HG03457 (cell line): ENCODE data around the gene TRIM2.

ENCODE experiments used
- ATAC-seq: cut with Tn5 transposase; IDR thresholded peaks from one replicate; pipeline ENCODE4 v1.9.1; 2021; ENCODE audit warnings: moderate number of reproducible peaks; ENCODE audit not compliant: unreplicated experiment

The TRIM2 gene

DNA sequence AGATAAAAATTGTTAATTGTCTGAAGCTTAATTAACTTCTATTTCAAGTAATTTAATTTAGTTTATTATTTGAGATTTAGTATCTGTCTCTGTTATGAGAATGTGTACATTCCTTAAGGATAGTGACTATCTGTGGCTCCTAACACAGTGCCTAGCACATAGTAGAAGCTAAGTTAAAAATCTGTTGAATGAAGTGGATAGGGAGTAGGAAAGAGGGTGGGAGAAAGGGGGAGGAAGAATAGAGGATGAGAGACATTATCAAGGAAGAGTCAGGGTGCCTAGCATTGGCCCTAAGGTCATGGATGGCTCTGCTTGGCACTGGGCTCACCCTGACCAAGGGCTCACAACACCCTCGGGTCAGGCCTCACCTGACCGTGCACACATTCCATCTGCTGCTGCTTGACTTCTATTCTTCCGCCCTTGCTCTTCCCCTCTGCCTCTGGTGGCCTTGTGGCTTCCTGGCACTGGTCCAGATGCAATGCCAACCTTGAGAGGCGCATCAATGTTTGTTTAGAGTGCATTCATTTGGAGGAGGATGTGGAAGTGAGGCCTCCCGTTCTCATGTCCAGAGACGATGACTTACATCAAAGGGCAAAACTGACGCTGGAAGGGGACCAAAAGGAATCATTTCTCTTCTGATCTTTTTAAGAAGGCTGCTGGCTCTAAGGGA is 42.3 kb downstream of the TRIM2 start:
- ATAC-seq = no peak

DNA sequence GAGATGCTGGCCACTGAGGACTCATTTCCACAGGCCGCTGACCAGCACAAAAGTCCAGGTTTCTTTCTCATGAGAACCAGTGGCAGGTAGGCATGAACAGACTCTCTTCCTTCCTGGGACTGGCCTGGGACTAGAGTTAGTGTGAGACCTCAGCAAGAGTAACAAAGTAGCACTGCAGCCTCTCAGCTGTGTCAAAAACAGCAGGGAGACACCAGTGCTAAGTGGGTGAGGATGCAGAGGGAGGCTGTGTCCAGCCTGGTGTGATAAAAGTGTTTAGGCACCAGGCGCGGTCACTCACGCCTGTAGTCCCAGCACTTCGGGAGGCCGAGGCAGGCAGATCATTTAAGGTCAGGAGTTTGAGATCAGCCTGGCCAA is 42.9 kb downstream of the TRIM2 start:
- no peak for ATAC-seq

GRCh38 chr4:153248641-153249198 is 44.5 kb downstream of the TRIM2 start:
- no peak for ATAC-seq

DNA sequence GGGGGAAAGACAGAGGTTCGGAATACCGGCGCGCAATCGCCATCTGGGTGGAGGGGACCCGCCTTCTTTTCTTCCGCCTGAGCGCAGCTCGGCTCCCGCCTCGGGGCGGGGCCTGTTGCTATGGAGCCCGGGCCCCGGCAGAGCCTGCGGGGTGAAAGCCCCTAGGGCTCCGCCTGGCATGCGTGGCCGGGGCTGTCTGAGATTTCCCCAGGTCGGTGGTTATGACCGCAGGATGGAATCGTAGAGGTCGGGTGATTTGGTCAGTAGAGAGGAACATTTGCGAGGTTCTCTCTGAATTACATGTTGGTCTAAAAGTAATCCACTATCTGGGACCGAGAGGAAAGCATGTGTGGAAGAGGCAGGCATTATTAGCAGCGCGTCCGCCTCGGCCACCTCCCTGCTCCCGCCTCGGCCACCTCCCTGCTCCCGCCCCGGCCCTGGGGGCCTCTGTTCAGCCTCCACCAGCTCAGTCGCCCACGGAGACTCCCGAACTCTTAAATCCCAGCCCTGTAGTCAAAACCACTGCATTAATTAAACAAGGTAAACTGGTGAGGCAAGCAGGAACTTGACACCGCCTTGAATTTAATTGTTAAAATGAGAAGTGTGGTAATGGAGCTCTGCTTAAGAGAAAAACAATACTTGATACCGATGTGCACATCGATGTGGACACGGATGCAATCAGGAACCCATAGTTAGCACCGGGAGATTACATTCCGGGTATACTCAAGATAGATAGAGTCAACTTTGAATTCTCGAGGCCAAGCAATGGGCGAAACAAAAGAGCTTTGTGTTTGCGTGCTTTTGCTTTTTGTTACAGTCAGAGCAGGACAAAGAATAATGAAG is 45.2 kb downstream of the TRIM2 start:
- peak; percentile 98 for ATAC-seq

- no peak for ATAC-seq
These were observed 47.9 kb downstream of the TRIM2 start for GRCh38 chr4:153252122-153252521.

GRCh38 chr4:153255233-153255632 is 51.0 kb downstream of the TRIM2 start:
- ATAC-seq = no peak

DNA sequence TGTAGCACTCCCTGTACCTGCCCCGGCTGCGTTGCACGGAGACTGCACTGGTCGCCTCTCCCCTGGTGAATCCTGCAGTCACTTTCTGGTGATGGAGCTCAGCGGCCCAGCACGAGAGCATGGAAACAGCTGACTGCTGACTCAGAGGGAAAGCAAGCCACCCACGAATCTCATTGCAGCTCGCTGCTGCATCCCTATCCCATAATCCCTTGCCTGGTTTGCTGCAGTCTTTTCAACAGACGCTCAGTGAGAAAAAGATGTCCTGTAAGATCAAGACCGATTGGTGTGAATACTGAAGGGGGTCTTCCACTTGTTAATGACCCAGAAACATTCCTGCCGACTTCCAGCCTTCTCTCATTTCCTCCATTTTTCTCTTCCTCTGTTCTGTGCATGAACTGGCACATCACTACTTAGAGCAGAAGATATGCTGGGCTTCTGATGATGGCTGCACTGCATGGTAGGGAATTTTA is 52.9 kb downstream of the TRIM2 start:
- ATAC-seq = no peak

DNA sequence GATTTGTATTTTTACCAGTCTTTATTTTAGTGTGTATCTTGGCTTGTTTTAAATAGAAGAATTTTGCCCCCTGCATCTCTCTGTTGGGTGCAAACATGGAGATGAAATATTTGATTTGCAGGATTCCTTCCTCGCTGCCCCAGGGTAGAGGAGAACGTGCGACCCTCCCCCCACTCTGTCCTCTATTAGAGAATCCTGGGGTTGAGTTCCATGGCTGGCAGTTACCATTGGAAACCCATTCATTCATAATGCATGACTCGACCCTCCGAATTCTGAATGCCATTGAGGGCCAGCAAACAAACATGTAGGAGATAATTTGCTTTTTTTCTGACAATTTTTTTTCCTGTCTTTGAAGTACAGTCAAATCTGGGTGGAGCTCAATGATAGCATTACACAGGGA is 53.7 kb downstream of the TRIM2 start:
- ATAC-seq = no peak

GRCh38 chr4:153258750-153259149 is 54.5 kb downstream of the TRIM2 start:
- no peak for ATAC-seq

DNA sequence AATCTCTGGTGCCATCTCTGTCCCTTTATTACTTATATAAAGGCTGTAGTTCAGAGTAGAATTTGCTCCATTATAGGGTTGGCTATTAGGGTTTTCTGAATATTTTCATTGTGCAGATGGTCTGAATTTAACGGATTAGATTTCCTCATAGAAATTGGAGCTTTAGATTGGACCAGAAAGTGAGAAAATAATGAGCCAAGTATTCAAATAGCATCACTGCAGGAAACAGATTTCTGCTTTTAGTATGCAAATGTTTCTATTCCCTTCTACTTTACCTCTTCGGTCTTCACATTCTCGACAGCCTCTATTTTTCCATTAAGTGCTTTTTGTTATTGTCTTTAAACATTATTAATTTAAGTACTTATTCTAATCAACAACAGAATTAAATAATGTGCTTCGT is 55.4 kb downstream of the TRIM2 start:
- no peak for ATAC-seq

DNA sequence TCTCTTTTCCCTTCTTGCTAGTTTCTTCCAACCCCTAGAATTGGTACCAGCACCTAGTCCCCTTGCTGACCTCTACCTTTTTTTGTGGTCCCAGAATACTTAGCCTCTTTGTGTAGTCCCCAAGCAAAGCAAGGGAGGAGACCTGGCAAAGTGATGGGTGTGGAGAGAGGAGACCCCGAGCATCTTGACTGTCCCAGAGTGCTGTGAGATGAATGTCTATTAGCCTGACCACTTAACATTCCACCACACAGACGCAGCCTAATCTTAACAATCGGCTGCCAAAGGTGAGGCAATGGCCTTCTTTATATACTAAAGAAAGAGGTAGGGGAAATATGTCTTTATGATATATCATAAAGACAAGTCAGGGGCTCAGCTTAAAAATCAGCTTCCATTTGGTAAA is 55.9 kb downstream of the TRIM2 start:
- ATAC-seq = no peak

GRCh38 chr4:153260553-153261300 is 56.5 kb downstream of the TRIM2 start:
- ATAC-seq = no peak

DNA sequence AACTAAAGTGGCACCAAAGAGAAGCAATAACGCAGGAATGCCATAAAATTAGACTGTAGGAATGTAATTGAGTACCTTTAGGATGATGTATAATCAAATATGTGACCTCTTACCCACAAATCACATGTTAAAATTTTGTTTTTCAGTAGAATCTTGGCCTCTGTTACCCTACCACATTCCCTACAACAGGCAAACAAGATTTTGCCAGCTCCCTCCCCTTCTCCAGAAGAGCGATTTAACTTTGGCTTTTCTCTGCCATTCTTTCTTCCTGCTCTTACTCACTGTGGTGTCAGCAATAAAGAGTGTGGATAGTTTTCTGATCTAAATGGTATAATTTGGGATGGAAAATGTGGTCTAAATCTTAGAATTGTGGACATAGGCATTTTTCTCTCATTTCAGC is 57.2 kb downstream of the TRIM2 start:
- no peak for ATAC-seq

GRCh38 chr4:153261914-153262313 is 57.7 kb downstream of the TRIM2 start:
- no peak for ATAC-seq

GRCh38 chr4:153265306-153266047 is 61.2 kb downstream of the TRIM2 start:
- ATAC-seq = no peak

DNA sequence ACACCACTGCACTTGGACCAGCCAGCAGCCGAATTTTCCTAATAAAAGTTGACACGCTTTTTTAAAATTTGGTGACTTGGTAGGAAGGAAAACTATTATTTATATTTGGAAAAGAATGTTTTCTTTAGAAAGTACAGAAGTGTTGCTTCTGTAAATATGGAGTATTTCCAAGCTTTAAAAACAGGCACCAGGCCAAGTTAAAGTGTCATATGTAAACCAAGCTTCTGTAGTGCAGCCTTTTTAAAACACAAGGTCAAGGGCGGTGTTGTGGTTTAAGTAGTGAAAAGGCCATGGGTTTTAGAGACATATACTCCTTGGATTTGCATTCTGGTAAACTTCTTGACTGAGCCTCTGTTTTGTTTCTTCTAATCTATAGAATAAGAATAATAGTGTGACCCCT is 62.7 kb downstream of the TRIM2 start:
- ATAC-seq = no peak

DNA sequence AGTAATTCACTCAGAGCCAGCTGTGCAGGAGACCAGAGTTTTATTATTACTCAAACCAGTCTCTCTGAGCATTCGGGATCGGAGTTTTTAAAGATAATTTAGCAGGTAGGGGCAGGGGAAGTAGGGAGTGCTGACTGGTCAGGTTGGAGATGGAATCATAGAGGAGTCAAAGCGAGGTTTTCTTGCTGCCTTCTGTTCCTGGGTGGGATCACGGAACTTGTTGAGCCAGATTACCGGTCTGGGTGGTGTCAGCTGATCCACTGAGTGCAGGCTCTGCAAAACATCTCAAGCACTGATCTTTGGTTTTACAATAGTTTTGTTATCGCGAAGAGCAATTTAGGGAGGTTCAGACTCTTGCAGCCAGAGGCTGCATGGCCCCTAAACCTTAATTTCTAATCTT is 63.6 kb downstream of the TRIM2 start:
- no peak for ATAC-seq

DNA sequence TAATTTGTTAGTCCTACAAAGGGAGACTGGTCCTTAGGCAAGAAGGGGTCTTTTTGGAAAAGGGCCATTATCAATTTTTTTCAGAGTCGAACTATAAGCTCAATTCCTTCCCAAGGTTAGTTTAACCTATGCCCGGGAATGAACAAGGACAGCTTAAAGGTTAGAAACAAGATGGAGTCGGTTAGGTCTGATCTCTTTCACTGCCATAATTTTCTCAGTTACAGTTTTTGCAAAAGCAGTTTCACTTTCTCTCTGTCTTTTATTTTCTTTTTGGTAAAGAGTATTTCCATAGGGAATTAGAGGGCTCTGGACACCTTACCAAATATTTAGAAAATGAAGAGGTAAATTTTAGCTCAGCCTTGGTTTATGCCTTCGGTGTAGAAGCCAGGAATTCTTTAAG is 64.1 kb downstream of the TRIM2 start:
- no peak for ATAC-seq

DNA sequence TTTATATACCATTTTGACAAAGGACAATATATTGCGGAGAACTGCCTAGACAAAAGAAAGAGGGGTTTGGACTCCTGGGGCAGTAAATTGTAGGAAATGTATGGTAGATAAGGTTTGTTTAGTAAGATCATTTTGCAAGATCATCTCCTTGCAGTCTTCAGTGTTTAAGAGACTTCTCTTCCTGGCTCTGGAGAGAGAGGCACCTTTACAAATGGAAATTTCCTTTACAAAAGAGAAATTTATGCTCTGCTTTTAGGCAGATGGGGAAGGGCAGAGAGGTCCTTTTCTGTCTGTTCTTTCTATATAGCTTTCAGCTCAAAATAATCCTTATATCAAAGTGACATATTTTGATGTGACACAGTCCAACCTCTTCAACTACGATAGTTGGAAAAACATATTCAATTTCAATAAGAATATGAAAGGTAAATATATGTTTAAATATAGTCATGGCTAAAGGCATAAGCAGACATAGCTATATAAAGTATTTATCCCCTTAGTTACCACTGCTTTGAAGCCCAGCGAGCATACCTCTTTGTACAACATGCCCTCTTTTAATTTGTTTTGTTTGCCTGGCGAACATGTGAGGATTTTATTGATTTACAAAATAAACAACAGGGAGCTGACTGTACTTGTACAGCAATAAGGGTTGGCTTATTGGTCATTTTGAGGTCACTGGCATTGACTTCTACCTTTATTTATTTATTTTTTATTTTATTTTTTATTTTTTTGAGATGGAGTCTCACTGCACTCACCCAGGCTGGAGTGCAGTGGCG is 65.2 kb downstream of the TRIM2 start:
- ATAC-seq = no peak

DNA sequence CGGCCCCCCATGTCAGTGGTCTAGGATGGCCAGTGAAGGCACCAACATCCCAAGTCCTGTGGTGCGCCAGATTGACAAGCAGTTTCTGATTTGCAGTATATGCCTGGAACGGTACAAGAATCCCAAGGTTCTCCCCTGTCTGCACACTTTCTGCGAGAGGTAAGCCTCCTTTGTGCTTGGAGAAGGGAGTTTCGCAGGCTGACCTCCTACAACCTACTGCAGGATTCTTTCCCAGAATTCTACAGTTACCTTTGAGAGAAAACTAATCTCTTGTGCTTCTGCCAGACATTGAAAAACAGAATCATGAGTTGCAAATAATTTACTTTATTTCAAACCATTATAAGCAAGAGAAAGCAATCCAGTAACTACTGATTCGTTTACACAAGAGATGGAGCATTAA is 66.1 kb downstream of the TRIM2 start:
- no peak for ATAC-seq
